Uterus (tissue), 2 donors: Measurements from ENCODE around the gene KIAA0825.

Experiments used
- CTCF ChIP-seq, 4 experiments: fragments of 200-600 bp in 2 of 4; fragments of 450-650 bp in 2 of 4; sonication (generic) in 2 of 4; IDR thresholded peaks; one replicate each; pipeline ENCODE4 v1.5.1; 2016 to 2019; ENCODE audit warnings: antibody characterized with exemption in 4 of 4, mild to moderate bottlenecking in 2 of 4, moderate library complexity in 1 of 4
- POLR2A ChIP-seq, 2 donors: fragments of 450-650 bp; IDR thresholded peaks; one replicate each; pipeline ENCODE4 v1.6.1; 2016; ENCODE audit warnings: antibody characterized with exemption in 2 of 2, mild to moderate bottlenecking in 1 of 2, moderate library complexity in 1 of 2

GRCh38 chr5:94505327-94506068 is 112.9 kb downstream of the KIAA0825 start:
- TF ChIP-seq CTCF (IDR thresholded peaks at IDR 0.05): no peak
- TF ChIP-seq POLR2A (IDR thresholded peaks at IDR 0.05): no peak
